Measurements from ENCODE around the gene UBE2J2.
A peak's percentile ranks its signal among the peaks of the same experiment; 100 is the strongest.

Gene UBE2J2

DNA sequence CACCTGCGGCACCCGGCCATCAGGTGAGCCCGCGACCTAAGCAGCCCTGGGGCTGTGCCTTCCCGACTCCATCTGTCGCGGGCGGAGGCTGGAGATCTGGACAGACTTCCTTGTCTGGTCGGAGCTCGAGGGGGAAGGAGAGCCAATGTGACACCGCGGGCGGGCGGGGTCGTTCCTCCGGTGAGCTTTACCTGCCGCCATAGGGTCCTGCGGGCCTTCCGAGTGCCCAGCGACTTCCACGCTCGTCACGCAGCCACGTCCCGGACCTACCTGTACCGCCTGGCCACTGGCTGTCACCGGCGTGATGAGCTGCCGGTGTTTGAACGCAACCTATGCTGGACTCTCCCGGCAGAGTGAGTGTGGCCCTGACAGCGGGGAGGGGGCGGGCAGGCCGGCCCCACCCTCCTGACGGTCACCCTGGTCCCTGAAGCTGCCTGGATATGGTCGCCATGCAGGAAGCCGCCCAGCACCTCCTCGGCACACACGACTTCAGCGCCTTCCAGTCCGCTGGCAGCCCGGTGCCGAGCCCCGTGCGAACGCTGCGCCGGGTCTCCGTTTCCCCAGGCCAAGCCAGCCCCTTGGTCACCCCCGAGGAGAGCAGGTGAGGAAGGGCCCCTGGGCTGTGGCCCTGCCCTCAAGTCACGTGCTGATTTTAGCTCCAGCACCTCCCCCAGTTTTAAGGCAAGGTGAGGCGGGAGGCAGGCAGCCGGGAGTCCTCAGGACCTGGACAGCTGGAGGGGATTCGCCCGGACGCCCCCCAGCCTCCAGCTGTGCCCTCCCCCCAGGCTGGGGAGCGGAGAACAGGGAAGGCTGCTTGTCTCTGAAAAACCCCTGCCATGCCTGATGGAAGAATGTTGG is 35.8 kb upstream of the UBE2J2 start:
- peak; percentile 77 for DNase-seq

DNA sequence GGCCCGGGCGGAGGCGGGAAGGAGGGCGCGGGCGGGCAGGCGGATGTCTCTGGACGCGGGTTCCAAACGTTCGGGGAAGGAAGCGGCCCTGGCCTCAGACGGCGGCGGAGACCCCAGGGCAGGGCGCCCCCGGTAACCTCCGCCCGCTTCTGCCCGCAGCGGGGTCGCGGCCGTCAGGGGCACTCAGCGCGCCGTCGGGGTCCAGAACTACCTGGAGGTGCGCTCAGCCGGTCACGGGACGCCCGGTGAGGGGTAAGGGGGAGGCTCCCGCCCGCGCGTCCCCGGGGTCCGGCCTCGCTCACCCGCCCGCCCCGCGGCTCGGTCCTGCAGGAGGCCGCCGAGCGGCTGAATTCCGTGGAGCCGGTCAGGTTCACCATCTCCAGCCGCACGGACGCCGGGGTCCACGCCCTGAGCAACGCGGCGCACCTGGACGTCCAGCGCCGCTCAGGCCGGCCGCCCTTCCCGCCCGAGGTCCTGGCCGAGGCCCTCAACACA is 35.1 kb upstream of the UBE2J2 start:
- DNase-seq = no peak

DNA sequence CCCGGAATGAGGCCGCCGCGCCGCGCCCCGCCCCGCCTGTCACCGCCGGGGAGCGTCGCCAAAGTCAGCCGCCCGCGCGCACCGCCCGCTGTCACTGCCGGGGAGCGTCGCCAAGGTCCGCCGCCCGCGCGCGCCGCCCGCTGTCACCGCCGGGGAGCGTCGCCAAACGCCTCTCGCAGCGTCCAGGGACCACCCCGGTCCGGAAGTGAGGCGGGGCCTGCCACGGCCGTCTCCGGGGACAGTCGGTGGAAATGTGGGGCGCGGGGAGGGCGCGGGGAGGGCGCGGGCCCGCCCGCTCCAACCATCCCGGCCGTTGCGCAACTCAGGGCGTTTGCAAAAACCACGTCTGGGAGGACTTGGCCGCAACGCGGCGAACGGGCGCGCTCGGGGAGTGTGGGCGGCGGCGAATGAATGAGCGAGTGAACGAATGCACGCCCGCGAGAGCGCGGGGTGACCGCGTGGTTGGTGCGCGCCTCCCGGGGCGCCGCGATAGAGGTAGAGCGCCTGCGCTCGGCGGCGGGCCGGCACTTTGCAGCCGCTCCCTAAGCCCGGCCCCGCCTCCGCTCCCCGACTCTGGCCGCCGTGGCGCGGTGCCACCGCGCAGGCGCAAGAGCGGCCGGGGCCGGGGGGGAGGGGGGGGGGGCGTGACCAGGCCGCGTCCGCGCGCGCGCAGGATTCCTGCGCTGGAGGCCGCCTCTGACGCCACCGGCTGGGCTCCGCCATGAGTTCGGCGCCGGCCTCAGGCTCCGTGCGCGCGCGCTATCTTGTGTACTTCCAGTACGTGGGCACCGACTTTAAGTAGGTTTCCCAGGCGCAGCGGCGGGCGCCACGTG is 34.5 kb upstream of the UBE2J2 start, which contains the start of the genes ACAP3 and PUSL1:
Gene ACAP3, minus strand, starts transcription at position 8 of the 833 bp plus-strand sequence. CDS start 115 bp downstream, outside the sequence.
Gene PUSL1, plus strand, starts transcription at position 675 of the 833 bp plus-strand sequence. Its CDS starts 47 bp downstream, at position 722.
- DNase-seq = peak; percentile 96

DNA sequence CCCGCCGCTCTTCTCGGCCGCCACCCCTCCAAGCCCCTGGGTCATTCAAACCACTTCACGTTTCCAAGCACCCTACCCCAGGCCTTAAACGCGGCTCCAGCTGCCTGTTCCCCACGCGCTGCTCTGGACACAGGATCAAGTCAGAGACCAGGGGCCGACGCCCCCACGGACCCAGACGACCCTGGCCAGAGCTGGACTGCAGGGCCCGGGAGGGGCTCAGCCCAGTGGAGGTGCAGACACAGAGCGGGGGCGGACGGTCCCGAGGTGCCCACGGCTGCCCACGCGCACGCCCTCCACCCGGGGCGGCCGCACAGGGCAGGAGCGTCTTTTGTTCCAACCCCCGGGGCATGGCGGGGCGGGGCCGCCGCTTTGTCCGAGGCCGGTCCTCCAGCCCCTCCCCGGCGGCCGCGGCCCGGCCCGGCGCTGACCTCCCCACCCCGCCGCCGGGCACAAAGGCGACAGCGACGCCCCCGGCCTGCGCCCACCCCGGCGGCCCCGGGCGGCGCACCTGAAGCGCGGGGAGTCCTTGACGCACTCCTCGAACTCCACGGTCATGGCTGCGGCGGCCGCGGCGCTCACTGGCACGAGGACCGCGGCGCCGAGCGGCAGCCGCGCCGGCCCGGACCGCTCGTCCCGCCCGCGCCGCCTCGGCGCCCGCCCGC is 33.7 kb upstream of the UBE2J2 start:
- DNase-seq = no peak

DNA sequence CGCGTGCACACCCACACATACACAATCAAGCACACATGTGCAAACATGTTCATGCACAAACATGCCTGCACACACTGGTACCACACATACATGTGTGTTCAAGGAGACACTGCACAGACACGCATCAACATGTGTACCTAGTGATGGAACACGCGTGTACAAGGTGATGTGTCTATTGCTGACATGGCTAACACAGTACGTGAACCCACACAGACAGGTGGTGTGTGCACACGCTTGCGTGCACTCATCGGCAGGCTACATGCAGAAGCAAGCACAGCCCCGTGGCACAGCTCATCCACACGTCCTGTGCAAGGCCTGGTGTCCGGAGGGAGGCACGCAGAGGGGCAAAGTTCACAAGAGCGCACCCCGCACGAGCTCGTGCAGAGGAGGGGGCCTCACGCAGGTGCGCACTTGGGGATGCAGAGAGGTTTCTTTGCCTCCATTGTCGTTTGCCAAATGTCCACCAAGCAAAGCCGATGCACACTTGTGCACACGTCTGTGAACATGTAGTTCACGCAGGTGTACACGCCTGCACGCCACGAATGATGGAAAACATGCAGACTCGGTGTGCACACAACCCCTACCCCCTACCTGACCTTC is 33.1 kb upstream of the UBE2J2 start:
- peak; percentile 68 for DNase-seq

DNA sequence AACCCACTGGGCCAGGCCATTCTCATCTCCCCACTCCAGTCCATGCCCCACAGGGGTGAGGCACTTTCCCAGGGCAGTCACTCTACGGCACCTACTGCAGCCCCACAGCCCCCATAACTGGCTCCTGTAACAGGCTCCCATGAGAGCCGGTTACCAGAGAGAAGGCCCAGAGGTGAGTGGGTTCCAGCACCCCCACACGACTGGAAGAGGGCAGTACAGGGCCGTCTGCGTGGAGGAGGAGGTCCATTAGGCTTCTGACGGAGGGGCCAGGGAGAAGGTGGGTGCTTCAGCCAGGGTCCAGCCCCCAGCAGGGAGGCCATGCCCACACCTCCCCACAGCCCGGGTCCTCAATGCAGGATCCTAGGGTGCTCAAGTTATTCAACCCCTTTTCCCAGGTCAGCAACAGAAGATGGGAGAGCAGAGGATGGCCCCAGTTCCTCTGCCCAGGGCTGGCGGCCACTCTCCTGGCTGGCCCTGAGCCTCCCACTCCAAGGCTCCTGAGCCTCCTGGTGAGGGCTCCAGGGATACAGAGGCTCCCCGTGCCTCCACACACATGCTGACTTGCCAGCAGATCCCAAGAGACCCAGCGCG is 32.5 kb upstream of the UBE2J2 start:
- no peak for DNase-seq

DNA sequence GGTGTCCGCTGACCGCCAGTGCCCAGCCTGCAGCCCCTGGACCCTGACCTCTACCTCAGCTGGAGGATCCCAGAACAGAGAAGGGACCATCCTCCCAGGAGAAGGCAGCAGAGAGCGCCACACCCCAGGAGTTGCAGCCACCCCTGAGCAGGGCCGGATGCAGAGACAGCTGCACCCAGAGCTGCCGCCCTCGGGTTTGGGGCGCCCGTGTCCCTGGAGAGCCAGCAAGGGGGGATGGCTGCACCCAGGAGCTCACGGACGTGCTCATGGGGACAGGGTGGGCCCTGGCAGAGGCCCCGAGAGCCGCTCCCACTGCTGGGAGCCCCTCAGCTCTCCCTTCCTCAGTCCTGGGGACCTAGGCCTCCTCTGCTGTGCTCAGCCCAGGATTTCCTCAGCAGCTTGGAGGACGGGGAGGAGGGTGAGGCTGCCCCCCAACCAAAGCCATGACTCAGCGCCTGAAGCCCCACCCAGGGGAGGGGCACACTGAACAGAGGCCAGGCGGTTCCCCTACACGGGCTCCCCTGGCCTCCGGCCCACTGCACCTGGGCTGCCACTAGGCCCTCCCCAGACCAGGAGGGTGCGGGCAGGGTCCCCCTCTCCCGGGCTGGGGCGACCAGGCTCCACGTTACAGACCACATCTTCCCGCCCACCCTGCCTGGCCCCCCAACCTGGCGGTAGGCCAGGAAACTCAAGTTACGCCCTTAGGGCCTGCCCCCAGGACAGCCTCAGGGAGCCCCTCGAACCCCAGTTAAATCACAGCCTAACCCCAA is 31.8 kb upstream of the UBE2J2 start:
- peak; percentile 88 for DNase-seq

DNA sequence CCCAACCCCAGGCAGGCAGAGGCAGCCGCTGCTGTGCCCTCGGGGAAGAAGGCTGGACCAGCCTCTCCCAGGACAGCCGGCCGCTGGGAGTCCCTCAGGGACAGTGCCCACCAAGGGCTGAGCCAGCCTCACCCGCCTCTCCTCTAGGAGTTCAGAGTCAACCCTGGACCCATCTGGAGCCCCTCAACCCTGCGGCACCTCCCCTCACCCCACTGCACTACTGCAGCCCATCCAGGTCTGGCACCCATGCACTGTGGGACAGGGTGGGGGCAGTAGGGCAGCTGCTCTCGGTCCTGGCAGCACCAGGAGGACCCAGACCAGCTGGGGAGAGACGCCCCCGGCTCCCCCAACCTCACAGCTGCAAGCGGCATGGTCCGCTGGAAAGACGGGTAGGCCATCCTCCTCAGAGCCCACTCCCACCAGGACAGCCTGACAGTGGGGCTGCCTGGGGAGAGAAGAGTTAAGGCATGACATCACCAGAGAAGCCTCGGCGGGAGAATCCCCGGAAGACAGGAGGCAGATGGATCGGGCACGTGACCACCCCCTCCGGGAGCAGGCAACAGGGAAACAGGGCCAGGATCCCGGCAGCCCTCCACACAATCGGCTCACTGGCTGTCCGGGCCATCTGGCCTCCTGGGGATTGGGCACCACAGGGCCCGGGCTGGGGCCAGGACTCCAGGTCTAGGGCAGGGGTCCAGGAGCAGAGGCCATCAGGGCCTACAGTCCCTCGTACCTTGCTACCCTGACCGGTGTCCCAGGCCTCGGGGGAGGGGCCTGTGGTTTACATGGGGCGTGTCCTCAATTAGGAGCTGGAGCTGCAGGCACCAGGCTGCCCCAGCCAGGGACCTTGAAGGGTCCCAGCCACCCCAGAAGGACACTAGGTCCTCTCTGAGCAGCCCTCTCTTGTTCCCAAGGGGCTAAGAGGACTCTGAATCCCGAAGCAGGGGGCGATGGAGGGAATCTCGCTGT is 31.0 kb upstream of the UBE2J2 start:
- DNase-seq = no peak

DNA sequence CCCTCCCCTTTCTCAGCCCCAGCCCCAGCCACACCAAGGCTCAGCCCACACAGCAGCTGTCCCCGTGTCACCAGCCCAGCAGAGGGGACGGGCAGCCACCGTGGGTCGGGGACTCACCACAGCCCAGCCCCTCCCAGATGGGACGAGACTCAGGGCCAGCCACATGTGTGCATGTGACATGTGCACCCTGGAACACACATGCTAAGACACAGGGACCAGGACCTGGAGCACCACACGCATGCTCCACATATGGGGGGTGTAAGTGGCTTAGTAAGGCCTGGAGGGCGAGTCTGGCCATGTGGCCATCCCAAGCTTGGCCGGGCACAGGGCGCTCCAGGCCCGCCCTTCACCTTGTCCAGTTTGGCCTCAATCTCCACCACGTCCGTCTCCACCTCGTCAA is 30.1 kb upstream of the UBE2J2 start:
- no peak for DNase-seq

DNA sequence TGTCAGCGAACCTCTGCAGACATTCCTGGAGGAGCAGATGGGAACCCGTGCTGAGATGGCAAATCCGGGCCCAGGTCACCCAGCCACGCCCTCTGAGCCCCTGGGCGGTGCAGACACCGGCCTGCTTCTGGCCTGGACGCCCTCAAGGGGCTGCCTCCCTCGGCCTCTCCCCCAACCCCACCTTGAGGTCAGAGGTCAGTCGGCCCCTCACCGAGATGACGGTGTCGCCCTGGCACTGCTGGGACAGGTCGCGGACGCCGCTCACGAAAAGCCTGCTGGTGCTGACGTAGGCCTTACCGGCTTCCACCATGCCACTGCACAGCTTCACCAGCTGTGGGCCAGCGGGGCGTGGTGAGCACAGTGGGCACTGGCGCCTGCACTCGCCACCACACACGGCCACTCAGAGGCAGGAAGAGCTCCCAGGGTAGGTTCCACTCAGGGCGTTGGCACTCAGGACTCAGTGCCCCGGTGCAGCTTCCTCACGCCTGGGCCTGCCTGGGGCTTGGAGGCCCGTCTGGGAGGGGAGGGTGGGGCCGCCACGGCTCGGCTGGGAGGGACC is 29.4 kb upstream of the UBE2J2 start:
- no peak for DNase-seq

DNA sequence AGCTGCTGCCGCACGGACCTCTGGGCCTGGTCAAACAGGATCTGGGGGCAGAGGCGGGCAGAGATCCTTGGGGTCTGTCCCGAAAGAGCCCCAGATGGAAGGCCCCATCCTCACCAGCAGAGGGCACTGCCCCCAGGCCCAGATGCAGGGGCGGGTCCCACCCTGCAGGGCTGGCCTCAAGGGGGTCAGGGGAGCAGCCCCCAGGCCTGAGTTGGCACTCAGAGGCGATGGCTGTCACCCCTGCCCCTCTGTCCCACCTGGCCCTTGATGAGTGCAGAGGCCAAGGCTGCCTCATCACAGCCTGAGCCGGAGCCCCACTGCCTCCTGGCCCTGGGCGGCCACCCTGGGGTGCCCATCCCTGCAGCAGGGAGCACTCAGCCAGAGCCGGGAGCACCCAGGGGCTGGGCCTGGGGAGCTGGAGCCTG is 28.4 kb upstream of the UBE2J2 start:
- no peak for DNase-seq

DNA sequence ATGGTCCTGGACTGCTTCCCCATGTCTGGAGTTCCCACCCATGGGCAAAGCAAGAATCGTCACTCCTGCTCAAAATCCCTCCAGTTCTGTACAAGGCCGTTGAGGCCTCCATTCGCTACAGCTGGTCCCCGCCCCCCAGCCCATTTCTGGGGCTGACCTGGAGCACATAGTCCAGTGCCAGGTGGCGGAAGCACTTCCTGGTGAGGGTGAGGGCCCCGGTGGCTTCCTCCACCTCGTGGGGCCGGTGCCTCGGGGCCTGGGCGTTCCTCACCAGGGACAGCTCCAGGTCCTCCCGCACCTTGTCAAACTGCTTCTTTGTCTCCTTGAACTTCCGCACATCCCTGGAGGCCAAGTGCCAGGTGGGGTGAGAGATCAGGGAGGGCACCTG is 26.7 kb upstream of the UBE2J2 start:
- DNase-seq = no peak

DNA sequence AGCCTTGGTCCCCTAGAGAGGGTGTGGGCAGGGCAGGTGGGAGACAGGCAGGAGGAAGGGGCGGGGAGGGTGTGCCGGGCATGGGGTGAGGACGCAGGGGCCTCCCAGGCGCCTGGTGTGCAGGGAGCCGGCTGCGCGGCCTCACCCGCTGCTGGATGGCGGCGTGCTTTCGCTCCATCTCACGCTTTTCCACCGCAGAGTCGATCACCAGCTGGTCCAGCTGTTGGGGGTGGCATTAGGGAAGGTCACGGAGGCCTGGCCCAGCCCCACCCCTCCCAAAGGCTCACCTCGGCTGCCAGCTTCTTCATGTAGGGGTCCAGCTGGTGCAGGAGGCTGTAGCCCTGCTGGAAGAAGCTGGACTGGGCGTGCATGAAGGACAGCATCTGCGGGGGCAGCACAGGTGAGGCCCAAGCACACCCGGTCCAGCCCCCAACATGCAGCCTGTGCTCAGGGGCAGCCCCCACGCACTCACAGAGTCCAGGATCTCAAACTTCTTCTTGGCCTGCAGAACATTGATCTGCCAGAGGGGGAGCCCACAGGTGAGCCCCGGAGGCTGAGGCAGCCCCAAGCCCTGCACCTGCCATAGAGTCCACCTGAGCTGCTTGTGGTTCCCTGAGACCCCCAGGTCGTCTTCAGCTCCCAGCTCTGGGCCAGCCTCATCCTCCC is 26.2 kb upstream of the UBE2J2 start:
- DNase-seq = no peak

DNA sequence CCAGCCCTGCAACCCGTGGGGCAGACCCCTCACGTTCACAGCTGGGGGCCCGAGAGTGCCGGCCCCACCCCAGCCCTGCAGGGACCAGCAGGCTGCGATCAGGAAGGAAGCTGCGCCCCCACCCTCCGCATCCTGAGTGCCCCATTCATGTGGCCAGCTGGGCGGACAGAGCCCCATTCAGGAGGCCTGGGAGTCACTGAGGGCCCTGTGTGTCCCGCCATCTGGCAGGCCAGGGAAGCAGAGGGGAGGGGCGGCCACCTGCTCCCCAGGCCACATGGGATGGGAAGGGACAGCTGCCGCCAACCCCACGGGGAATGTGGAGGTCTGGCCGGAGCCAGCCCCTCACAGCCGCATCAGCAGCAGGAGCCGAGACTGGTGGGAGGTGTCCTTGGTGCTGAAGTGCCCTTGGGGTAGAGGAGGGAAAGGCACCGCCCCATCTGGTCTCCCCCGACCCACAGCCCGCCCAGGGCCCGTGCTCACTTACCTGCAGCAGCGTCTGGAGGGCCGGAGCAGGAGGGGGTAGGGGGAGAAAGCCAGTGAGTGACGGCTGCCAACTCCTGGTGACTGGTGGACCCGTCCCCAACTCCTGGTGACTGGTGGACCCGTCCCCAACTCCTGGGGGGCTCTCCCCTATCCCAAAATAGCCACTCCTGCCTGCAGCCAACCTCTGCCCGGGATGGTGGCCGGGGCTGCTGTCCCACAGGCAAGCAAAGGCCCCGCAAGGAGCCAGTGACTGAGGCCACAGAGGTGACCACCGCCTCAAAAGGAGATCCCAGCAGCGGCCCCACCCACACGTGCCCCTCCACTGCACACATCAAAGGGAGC is 25.4 kb upstream of the UBE2J2 start:
- DNase-seq = no peak

DNA sequence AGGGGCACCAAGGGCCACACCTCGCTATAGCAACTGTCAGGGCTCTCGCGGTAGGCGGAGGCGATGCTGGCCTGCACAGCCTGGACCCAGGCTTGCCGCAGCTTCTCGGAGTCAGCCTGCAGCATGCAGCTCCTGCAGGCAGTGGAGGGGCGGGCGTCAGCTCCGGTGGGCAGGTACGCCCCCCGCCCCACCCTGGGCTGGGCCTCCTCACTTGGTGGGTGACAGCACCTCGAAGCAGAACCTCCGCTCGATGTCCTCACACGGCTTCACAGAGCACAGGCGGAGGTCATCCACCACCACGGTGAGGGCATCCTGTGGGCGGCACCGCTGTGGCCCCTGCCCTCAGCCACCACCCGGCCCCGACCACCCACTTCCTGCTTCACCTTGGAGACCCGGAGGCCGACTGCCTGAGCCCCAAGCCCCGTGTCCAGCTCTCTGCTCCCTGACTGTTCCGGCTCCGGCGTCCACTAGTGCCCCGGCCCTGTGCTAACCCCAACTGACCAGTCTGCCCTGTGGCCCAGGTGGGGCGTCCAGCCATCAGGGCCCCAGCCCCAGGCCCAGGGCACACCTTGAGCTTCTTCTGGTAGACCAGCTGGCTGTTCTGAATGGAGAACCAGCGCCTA is 24.3 kb upstream of the UBE2J2 start:
- DNase-seq = no peak

DNA sequence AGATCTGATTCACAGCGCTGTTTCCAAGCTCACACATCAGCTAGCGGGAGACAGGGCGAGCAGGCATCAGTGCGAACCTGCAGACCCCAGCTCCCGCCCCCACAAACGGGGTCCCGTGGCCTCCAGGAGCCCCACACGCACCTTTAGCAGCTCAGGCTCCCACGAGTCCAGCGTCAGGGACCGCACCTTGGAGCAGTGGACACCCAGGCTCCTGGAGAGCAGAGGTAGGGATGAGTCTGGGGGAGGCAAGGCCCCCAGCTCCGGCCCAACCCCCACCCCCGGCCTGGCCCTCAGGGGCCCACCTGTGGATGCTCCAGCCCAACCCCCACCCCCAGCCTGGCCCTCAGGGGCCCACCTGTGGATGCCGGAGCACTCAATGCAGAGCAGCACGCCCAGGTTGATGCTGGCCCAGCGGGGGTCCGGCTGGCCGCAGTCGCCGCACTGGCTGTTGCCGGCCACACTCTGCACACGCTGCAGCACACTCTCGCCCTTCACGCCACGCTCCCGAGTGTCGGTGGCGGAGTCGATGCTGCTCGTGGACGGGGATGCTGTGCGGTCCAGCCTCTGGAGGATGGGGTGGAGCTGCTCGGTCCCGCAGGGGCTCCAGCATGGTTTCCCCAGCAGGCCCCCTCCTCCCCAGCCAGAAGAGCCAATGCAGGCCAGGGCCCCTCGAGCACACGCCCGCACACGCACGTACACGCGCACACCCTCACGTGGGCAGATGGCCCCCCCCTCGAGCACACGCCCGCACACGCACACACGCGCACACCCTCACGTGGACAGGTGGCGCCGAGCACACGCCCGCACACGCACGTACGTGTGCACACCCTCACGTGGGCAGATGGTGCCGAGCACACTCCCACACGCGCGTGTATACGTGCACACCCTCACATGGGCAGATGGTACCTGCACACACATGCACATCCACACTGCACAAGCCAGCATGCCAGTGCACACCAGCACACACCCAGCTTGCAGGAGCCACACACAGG is 22.7 kb upstream of the UBE2J2 start:
- no peak for DNase-seq
